OCI-LY1 (cell line): Measurements from ENCODE around the gene ANGPTL8.

Experiments used
- CTCF ChIP-seq: fragments of 200-600 bp; sonication (generic), shearing (Covaris generic); IDR thresholded peaks from 2 replicates; pipeline ENCODE4 v1.5.1; 2017; ENCODE audit warnings: mild to moderate bottlenecking, antibody characterized with exemption, low read length, moderate library complexity, mixed read lengths
- EZH2 ChIP-seq: fragments of 200-600 bp; sonication (generic), shearing (Covaris generic); IDR thresholded peaks from 2 replicates; pipeline ENCODE4 v1.8.0; 2017; ENCODE audit warnings: borderline replicate concordance, mixed run types, mild to moderate bottlenecking, antibody characterized with exemption, low read length, moderate library complexity, mixed read lengths

- TF ChIP-seq EZH2 (no peak), CTCF (no peak)
These were observed 45.1 kb downstream of the ANGPTL8 start for GRCh38 chr19:11284515-11284914.
